ENCODE measurements around the gene ZNF683.

Gene ZNF683

GRCh38 chr1:26318338-26319064, 54.0 kb downstream of the ZNF683 start:
- no peak for TF ChIP-seq CTCF (conservative IDR thresholded peaks at IDR 0.05)
- no peak overlapping the region for H3K27ac ChIP-seq

GRCh38 chr1:26317612-26318337, 54.8 kb downstream of the ZNF683 start, which contains the start of gene CD52:
TSS of gene CD52 (plus strand) at chr1:26317958. CDS start at chr1:26318018, 60 bp downstream.
- TF ChIP-seq CTCF (conservative IDR thresholded peaks at IDR 0.05) = no peak
- no peak within 1 kb of the TSS for H3K27ac ChIP-seq

- no peak for TF ChIP-seq CTCF (conservative IDR thresholded peaks at IDR 0.05)
- H3K27ac ChIP-seq = no peak overlapping the region
Observed at GRCh38 chr1:26317146-26317545, 55.4 kb downstream of the ZNF683 start.

GRCh38 chr1:26315874-26316850, 56.4 kb downstream of the ZNF683 start:
- no peak overlapping the region for H3K27ac ChIP-seq
- TF ChIP-seq CTCF (conservative IDR thresholded peaks at IDR 0.05) = no peak

GRCh38 chr1:26314501-26314900, 58.0 kb downstream of the ZNF683 start:
- H3K27ac ChIP-seq = no peak overlapping the region
- no peak for TF ChIP-seq CTCF (conservative IDR thresholded peaks at IDR 0.05)
